Activated CD4-positive, CD25-positive, alpha-beta regulatory T cell treated with anti-CD3 and anti-CD28 coated beads, Interleukin-2, amount 50 U/mL, for 16 hours (primary cell): ENCODE data around the gene ST13.
"Not testable (repeated sequence)": the region's sequence is repeated elsewhere in the genome, so short reads cannot be mapped to it uniquely, and the experiment has no call there.

Source experiments
- DNase-seq: peaks from one replicate; pipeline ENCODE4 v3.0.0-alpha.2; 2020; ENCODE audit warnings: low read depth, low spot score

Gene ST13

GRCh38 chr22:40838486-40838885 lies 18.0 kb downstream of the ST13 start:
- no peak for DNase-seq

- DNase-seq, result no peak
Observed at GRCh38 chr22:40834619-40835018, 21.8 kb downstream of the ST13 start.

GRCh38 chr22:40829131-40829530 lies 27.3 kb downstream of the ST13 start:
- no peak for DNase-seq

- DNase-seq, result no peak
Observed at GRCh38 chr22:40826984-40827741, 29.3 kb downstream of the ST13 start.

- DNase-seq, result not testable (repeated sequence)
Observed at GRCh38 chr22:40826292-40826691, 30.1 kb downstream of the ST13 start.

GRCh38 chr22:40823426-40823825 lies 33.0 kb downstream of the ST13 start:
- DNase-seq, result no peak

- DNase-seq, result no peak
Observed at GRCh38 chr22:40819599-40820140, 36.8 kb downstream of the ST13 start.

GRCh38 chr22:40818747-40819598 lies 37.5 kb downstream of the ST13 start, which contains the start of gene SLC25A17:
Gene SLC25A17, minus strand, starts transcription at chr22:40819346. Its CDS starts 98 bp downstream, at chr22:40819248.
- DNase-seq, result peak; percentile 81

- no peak for DNase-seq
Observed at GRCh38 chr22:40818192-40818746, 38.2 kb downstream of the ST13 start.

GRCh38 chr22:40817737-40818136 lies 38.7 kb downstream of the ST13 start:
- no peak for DNase-seq

GRCh38 chr22:40813912-40814315 lies 42.5 kb downstream of the ST13 start:
- DNase-seq, result no peak

GRCh38 chr22:40808018-40808841 lies 48.2 kb downstream of the ST13 start:
- DNase-seq, result no peak

GRCh38 chr22:40806711-40807110 lies 49.7 kb downstream of the ST13 start:
- no peak for DNase-seq

GRCh38 chr22:40805699-40806203 lies 50.7 kb downstream of the ST13 start:
- DNase-seq, result no peak

- no peak for DNase-seq
Observed at GRCh38 chr22:40805239-40805638, 51.2 kb downstream of the ST13 start.

GRCh38 chr22:40803321-40803720 lies 53.1 kb downstream of the ST13 start:
- no peak for DNase-seq

- DNase-seq, result no peak
Observed at GRCh38 chr22:40799008-40799407, 57.4 kb downstream of the ST13 start.

GRCh38 chr22:40797427-40797826 lies 59.0 kb downstream of the ST13 start:
- DNase-seq, result no peak

GRCh38 chr22:40792451-40792850 lies 64.0 kb downstream of the ST13 start:
- no peak for DNase-seq

GRCh38 chr22:40791241-40791640 lies 65.2 kb downstream of the ST13 start:
- no peak for DNase-seq

- DNase-seq, result no peak
Observed at GRCh38 chr22:40789131-40789530, 67.3 kb downstream of the ST13 start.
